Testis (tissue), 3 donors: ENCODE results near the gene USP20. TPM values are rescaled to one million over a fixed set of nuclear protein-coding genes. Genes with fewer than 3 reads are reported as not detected.

Experiments used
- DNase-seq: peaks from one replicate; pipeline ENCODE4 v3.0.0-alpha.2; 2019
- H3K27ac ChIP-seq, 2 donors: fragments of 200-600 bp; sonication (generic); one replicate each; pipeline ENCODE4 v1.5.1; 2019
- H3K27me3 ChIP-seq: fragments of 200-600 bp; sonication (generic); one replicate; pipeline ENCODE4 v1.5.1; 2019
- H3K36me3 ChIP-seq: fragments of 200-600 bp; sonication (generic); one replicate; pipeline ENCODE4 v1.5.1; 2017; ENCODE audit warnings: low read depth; ENCODE audit errors: missing control alignments
- H3K4me1 ChIP-seq: fragments of 200-600 bp; sonication (generic); one replicate; pipeline ENCODE4 v1.5.1; 2019
- H3K4me3 ChIP-seq, 2 donors: fragments of 200-600 bp; sonication (generic); one replicate each; pipeline ENCODE4 v1.5.1; 2017 to 2019
- H3K9me3 ChIP-seq: fragments of 200-600 bp; sonication (generic); one replicate; pipeline ENCODE4 v1.5.1; 2017
- POLR2A ChIP-seq: fragments of 450-650 bp; IDR thresholded peaks from one replicate; pipeline ENCODE4 v1.6.1; 2017; ENCODE audit warnings: antibody characterized with exemption, mild to moderate bottlenecking, moderate library complexity
- WGBS, 2 donors: methylation state at CpG; one replicate each; pipeline ENCODE4 v1.1.5; 2018; 5-methylcytosine and 5-hydroxymethylcytosine counted together
- intact Hi-C: fragments of 100-400 bp; cut with DNase I; formaldehyde crosslinking; loops from one replicate; pipeline ENCODE4 v1.15.1; 2023; ENCODE audit warnings: low total_unique reads
- polyA plus RNA-seq: library from polyadenylated mRNA; stranded (reverse); fragments of 350-450 nt; fragmentation: Illumina TruSeq; extraction: RNeasy Lipid Tissue Mini Kit (QIAGEN cat#74804); gene quantifications from one replicate; pipeline ENCODE4 v1.2.3, GENCODE V29; 2014; ENCODE audit warnings: low read depth, low replicate concordance; ENCODE audit not compliant: insufficient read depth
- total RNA-seq, 2 donors: library from RNA; depleted of rRNA; stranded (reverse); fragments of >200 nt; gene quantifications; one replicate each; pipeline ENCODE4 v1.2.3, GENCODE V29; 2016
- TF ChIP-seq, protein P1 (sequence below), 3 experiments: fragments of 450-650 bp in 2 of 3; fragments of 200-600 bp in 1 of 3; sonication (generic) in 1 of 3; IDR thresholded peaks; one replicate each; pipeline ENCODE4 v1.5.1; 2016 to 2019; ENCODE audit warnings: antibody characterized with exemption in 3 of 3, mild to moderate bottlenecking in 2 of 3, moderate library complexity in 1 of 3

USP20 gene
- total and polyA plus RNA-seq, 3 donors from 2014 or later = 37.4 to 48.3 (median 46.8) TPM

DNA sequence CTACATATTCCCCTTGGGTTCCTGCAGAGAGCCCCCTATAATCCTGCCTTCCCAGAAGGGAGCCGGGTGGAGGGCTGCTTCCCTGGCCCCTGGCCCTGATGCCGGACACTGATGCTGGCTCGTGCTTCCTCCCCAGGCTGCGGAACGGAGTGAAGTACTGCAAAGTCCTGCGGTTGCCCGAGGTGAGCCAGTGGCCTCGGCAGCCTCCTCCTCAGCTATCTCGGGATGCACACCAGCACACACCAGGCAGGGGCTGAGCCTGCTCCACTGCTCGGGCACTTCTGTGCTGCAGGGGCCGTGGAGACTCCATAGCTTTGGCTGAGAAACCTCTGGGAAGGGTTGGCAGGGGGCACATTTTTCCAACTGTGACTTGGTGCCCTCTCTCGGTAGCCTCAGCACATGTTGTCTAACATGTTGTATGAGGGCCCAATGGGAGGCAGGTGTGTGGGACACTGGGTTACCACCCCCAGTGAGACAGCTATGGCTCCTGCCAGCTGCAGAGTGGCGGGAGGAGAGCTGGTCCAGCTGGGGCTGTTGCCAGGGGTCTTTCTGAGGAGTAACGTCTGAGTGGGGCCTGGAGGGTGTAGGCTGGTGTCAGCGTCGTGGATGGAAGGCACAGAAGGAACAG is 38.4 kb downstream of the USP20 start:
- no peak for DNase-seq
- H3K27ac ChIP-seq = no peak overlapping the region
- intact Hi-C loops = no loop called here
- no peaks in the 10 kb centered on the region for H3K9me3 ChIP-seq
- no peak overlapping the region for H3K4me3 ChIP-seq
- no peaks in the 10 kb centered on the region for H3K36me3 ChIP-seq
- H3K27me3 ChIP-seq = no peaks in the 10 kb centered on the region
- TF ChIP-seq, protein P1, sequence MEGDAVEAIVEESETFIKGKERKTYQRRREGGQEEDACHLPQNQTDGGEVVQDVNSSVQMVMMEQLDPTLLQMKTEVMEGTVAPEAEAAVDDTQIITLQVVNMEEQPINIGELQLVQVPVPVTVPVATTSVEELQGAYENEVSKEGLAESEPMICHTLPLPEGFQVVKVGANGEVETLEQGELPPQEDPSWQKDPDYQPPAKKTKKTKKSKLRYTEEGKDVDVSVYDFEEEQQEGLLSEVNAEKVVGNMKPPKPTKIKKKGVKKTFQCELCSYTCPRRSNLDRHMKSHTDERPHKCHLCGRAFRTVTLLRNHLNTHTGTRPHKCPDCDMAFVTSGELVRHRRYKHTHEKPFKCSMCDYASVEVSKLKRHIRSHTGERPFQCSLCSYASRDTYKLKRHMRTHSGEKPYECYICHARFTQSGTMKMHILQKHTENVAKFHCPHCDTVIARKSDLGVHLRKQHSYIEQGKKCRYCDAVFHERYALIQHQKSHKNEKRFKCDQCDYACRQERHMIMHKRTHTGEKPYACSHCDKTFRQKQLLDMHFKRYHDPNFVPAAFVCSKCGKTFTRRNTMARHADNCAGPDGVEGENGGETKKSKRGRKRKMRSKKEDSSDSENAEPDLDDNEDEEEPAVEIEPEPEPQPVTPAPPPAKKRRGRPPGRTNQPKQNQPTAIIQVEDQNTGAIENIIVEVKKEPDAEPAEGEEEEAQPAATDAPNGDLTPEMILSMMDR (IDR thresholded peaks at IDR 0.05) = no peak
- TF ChIP-seq POLR2A = no peak
- no peaks in the 10 kb centered on the region for H3K4me1 ChIP-seq
- 78 to 80% methylated on average over 5 to 14 of the region's 16 CpGs for WGBS, 2 donors

DNA sequence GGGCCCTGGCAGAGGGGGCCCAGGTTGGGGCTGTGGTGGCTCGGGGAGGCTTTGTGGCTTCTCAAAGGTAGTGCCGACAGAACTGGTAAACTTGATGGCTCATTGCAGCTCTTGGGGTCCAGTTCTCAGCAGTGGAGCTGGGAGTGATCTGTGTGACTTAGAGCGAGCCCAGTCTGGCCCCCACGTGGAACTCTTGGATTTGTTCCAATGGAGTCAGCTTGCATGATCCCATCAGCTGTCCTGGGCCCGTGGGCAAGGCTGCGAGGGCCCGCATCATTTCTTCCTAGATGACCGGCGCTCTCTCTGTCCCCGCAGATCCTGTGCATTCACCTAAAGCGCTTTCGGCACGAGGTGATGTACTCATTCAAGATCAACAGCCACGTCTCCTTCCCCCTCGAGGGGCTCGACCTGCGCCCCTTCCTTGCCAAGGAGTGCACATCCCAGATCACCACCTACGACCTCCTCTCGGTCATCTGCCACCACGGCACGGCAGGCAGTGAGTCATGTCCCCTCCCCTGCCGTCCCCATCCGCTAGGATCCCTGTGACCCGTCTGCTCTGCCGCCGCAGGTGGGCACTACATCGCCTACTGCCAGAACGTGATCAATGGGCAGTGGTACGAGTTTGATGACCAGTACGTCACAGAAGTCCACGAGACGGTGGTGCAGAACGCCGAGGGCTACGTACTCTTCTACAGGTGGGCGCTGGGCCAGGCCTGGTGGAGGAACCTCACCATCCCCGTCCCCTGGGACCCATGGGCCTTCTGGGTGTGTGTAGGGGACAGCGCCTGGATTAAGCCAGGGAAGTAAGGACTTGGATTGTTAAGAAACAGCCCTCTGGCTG is 39.2 kb downstream of the USP20 start:
- DNase-seq = no peak

DNA sequence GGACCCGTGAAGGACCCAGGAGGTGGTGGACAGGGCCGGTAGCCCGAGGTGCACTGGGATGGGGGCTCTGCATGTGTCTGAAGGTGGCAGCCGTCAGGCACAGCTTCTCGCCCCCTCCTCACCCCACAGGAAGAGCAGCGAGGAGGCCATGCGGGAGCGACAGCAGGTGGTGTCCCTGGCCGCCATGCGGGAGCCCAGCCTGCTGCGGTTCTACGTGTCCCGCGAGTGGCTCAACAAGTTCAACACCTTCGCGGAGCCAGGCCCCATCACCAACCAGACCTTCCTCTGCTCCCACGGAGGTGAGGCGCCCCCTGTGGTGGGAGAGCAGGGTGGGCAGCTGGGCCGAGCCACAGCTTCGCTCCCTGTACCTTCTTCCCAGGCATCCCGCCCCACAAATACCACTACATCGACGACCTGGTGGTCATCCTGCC is 39.9 kb downstream of the USP20 start:
- no peaks in the 10 kb centered on the region for H3K4me1 ChIP-seq
- intact Hi-C loops = no loop called here
- WGBS, 2 donors = 76 to 92% methylated on average over 15 to 23 of the region's 23 CpGs
- H3K4me3 ChIP-seq = no peak overlapping the region
- no peaks in the 10 kb centered on the region for H3K36me3 ChIP-seq
- H3K27me3 ChIP-seq = no peaks in the 10 kb centered on the region
- no peak for DNase-seq
- H3K27ac ChIP-seq = no peak overlapping the region
- no peak for TF ChIP-seq POLR2A
- TF ChIP-seq, protein P1 (IDR thresholded peaks at IDR 0.05) = no peak
- no peaks in the 10 kb centered on the region for H3K9me3 ChIP-seq

More for the DNA sequence above, 39.2 kb downstream of the USP20 start:
- Histone ChIP-seq H3K4me3 (no peak overlapping the region), H3K4me1 (no peaks in the 10 kb centered on the region), H3K27me3 (no peaks in the 10 kb centered on the region), H3K27ac (no peak overlapping the region), H3K36me3 (no peaks in the 10 kb centered on the region), H3K9me3 (no peaks in the 10 kb centered on the region)
- TF ChIP-seq, protein P1 (IDR thresholded peaks at IDR 0.05) = no peak
- no peak for TF ChIP-seq POLR2A
- 89 to 92% methylated on average over 24 to 37 of the region's 38 CpGs for WGBS, 2 donors
- intact Hi-C loops = no loop called here

DNA sequence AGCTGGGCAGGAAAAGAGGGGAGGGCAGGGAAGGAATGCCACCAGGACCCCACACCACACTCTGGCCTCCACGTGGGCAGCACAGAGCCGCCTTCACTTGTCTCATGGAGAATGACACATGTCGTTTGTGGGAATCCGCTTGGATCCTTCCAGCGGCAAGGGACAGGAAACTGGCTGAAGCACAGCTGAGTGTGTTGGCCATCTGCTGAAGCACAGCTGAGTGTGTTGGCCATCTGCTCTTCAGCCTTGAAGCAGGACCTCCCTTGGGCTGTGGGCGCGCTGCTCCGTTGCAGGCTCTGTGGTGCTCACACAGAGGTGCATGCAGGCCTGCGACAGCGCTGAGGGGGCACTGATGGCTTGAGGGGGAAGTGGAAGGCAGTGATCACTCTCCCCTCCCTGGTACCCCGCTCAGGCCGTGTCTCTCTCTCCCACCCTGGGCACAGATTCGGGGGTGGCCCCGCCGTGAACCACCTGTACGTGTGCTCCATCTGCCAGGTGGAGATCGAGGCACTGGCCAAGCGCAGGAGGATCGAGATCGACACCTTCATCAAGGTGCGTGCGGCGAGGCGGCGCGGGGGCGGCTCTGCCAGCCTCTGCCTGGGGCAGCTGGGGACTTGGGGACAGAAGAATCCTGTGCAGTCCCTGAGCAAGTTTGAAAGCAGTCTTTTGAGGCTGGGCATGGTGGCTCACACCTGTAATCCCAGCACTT is 40.6 kb downstream of the USP20 start:
- TF ChIP-seq POLR2A = no peak
- TF ChIP-seq, protein P1 (IDR thresholded peaks at IDR 0.05) = no peak
- Histone ChIP-seq H3K27me3 (no peaks in the 10 kb centered on the region), H3K4me1 (no peaks in the 10 kb centered on the region), H3K4me3 (no peak overlapping the region), H3K27ac (no peak overlapping the region), H3K36me3 (no peaks in the 10 kb centered on the region), H3K9me3 (no peaks in the 10 kb centered on the region)
- no peak for DNase-seq
- intact Hi-C loops = no loop called here
- 93 to 94% methylated on average over 19 to 25 of the region's 27 CpGs for WGBS, 2 donors
